Muscle of back (tissue), 11 donors: ENCODE data around the gene FRMD4A. TPM values are rescaled to one million over a fixed set of nuclear protein-coding genes. Genes with fewer than 3 reads are reported as not detected.
"Not testable (repeated sequence)": the region's sequence is repeated elsewhere in the genome, so short reads cannot be mapped to it uniquely, and the experiment has no call there.

ENCODE experiments used
- DNase-seq, 3 donors: peaks; one replicate each; pipeline versions ENCODE4 v3.0.0 to v3.0.0-alpha.2; 2013
- polyA plus RNA-seq, 10 donors: library from polyadenylated mRNA; unstranded; fragments of 120-200 nt; gene quantifications; one replicate each; pipeline ENCODE4 v1.2.1, GENCODE V29; 2013; ENCODE audit not compliant: insufficient read length in 10 of 10

FRMD4A gene
- polyA plus RNA-seq, 10 donors = 35.0 to 51.7 (median 38.3) TPM

DNA sequence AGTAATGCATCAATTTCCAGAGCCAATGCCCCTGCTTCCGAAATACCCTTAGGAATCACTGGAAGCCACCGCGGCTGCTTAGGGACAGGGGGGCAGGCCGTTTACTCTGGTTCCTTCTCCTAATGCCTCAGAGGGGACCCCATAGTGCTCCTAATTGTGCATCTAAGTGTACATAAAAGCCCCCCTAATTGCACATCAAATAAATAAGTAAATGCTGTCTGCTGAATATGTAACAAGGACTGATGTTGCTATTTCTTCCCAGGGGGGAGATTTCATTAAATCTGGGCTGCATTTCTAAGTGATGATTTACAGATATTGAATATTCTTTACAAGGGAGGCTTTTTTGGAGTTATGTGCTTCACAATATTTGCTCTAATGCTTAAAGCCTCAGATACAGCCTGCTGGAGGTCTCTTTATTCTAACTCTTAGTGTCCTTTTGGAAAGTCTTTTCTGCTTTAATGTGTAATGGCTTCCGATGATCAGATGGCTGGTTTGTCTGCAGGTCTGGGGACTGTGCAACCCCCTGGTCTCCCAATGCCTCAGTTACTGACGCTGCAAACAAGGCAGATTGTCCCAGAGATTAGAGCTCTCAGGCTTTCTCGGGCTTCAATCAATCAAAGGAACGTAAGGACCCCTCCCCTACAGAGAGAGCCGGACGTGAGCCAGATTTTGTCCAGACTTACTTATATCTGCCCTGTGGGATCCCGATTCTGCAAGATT lies 601.0 kb downstream of the FRMD4A start:
- no peak for DNase-seq

DNA sequence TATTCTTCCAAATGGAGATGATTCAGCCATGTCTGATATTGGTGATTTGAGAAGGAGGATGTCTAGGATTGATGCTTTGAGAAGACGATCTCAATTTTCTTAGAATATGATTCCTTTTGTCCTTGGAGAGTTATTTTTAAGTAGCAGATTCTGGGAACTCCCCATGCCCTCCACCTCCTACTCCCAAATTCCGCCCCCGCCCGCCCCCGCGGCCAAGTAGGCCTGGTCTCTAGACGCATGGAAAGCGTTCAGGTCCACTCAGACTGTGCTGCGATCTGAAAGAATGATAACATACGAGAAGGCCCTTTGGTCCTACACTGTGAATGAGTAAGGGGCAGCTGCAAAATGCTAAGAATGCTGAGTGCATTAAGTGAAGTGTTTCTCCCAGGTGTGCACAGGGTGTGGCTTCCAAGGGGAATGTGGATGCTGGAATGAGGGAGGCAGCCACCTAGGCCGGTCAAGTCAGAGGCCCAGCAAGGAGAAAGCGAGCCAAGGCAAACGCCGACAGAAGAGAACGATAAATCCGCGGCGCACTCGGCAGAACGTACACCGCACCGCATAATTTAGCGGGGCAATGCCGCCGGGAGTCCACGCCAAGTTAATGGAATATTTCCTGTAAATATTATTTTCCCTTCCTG lies 601.7 kb downstream of the FRMD4A start:
- no peak for DNase-seq

DNA sequence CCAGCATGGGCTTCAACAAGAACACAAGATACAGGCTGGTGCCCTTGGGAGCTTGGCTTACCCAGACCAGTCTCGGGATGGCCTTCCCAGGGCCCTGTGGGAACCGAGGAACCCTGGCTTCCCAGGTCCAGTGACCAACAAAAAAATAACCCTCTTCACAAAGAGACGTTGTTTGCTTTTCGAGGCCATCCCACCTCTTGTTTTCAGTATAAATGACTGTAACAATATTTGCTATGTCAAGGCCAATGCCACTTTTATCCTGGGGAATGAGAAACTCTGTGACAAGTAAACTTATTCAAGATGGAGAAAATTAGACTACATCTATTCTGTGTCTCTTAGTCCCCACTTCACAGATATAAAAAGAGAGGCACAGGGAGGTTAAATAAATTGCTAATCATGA lies 605.1 kb downstream of the FRMD4A start:
- no peak for DNase-seq

DNA sequence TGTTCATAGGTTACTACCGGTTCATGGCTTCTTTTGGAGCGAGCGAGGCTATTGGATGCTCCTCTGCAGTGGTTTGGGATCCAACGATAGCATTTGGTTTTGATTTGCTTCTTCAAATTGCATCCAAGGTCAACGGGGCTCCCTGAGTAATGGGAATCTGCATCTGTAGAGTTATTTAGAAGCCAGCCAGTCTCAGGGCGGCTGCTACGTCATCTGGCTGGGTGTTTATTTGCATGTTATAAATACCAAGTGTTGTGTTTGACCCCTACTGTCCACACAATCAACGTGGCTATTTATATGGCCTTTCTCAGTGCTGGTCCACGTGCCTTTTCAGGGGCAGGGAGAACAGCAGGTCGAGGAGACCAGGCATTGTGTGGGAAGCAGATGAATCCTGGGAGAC lies 606.2 kb downstream of the FRMD4A start:
- DNase-seq = peak; percentile 69 to 93 (median 85)

DNA sequence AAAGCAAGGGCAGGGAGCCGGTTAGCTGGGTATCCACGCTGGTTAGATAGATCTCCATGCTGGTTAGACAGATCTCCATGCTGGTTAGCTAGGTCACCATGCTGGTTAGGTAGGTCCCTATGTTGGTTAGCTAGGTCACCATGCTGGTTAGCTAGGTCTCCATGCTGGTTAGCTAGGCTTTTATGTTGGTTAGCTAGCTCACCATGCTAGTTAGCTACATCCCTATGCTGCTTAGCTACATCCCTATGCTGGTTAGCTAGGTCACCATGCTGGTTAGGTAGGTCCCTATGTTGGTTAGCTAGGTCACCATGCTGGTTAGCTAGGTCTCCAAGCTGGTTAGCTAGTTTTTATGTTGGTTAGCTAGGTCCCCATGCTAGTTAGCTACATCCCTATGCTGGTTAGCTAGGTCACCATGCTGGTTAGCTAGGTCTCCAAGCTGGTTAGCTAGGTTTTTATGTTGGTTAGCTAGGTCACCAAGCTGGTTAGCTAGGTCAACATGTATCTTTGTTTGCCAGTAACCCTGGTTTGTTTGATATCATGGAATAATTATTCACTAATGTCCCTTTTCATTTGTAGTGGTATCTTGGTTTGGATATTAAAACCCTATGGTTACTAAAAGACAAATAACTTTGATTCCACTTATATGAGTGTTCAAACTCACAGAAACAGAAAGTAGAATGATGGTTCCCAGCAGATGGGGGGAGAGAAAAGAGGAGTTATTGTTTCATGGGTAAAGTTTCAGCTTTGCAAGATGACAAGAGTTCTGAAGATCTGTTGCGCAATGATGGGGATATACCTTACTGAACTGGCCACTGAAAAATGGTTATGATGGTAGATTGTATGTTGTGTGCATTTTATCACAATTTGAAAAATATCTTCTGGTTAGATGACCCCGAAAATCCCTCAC lies 607.7 kb downstream of the FRMD4A start:
- no peak for DNase-seq

DNA sequence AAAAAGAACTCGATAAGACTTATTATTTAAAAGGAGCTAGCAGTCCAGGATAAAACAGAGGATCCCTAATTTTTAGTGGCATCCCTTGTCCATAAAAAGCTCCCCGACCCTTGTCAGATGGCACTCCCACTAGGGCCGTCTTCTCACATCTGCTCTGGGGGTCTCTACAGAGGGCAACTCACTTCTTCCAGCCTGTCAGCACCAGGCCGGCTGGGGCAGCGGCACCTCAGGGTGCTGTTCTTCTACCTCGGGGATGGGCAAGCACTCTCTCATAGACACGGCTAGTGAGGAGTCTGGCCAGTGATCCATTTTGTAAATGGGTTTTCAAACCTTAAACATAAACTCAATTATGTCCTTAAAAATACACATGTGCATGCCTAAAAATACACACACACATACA lies 609.2 kb downstream of the FRMD4A start:
- DNase-seq = no peak

DNA sequence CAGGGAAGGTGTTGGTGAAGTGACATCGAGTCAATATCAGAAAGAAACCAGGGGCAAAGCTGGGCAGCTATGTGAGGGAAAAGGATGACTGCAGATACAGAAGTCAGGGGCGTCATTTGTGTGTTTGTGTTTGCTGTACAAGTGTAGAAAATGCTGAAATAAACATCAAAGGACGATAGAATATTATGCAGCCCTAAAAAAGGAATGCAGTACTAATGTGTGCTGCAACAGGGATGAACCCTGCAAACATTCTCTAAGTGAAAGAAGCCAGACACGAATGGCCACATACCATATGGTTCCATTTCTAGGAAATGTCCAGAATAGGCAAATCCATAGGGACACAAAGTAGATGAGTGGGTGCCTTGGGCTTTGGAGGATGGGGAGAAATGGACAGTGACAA lies 610.0 kb downstream of the FRMD4A start:
- DNase-seq = no peak

DNA sequence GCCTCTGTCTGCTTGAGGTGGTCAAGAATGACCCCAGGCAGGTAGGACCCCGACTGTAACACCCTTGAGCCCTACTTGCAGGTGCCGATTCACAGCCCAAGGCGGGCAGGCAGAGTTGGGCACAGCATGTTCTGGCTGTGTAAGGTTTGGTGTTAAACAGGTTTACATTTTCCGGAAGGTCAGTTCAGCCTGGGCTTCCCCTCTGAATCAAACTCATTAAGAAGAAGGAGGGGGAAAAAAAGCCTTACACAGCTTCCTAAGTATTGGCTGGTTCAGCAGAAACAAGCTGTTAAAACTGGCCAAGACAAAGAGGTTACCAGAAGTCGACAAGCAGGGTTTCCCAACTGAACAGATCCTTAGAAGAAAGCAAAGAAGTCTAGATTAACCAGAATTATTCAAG lies 611.3 kb downstream of the FRMD4A start:
- DNase-seq = peak in 1 of 3 donors; percentile 47

DNA sequence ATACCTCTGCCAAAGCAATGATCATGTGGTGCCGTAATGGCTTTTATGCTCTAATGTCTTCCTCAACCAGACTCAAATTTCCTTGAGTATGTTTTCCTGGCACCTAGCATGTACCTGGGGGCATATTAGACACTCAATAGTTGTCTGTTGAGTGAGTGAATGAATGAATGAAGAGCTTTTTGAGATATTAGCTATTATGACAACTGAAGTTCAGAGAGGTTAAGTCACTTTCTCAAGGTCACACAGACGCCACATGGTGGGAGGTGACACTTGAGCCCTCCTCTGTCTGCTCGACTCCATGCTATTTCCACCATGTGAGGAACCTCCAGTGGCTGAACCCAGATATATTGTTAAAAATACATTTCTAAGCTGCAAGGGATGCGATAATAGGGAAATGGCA lies 611.9 kb downstream of the FRMD4A start:
- DNase-seq = no peak

DNA sequence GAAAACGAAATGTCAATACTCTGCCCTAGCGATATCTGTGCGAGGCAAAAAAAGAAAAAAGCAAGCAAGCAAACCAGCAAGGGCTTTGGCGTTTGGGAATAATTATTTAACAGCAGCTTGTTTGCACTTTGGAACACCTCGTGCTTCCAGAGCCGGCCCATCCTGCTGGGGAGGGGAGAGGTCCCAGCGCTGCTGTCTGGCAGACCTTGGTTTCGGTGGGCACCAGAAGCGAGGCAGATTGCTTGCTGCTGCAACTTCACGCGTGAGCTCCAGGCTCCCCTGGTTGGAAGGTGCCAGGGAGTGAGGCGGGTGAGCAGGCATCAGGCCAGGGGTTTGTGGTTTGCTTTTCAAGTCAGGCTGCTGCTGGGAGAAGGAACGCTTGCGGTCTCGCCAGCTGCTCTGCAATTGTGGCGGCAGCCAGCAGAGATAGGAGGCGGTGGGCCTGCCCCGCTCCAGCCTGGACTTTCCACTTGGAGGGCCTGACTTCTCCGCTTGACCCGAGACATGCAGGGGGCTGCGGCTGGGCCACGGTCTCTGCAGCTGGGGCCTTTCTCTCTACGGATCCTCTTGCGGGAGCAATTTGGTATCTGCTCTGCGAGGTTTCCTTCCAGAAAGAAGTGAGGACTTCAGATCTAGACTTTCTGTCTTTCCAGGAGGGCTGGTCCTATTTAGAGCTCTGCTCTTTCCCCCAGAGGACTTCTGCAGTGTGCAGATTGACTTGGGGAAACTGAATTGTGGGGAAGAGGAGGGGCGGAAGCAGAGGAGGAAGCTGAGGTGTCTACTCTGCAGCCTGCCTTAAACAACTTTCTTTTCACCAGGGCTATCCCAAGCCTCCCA lies 612.6 kb downstream of the FRMD4A start:
- peak; percentile 81 to 95 (median 82) for DNase-seq

DNA sequence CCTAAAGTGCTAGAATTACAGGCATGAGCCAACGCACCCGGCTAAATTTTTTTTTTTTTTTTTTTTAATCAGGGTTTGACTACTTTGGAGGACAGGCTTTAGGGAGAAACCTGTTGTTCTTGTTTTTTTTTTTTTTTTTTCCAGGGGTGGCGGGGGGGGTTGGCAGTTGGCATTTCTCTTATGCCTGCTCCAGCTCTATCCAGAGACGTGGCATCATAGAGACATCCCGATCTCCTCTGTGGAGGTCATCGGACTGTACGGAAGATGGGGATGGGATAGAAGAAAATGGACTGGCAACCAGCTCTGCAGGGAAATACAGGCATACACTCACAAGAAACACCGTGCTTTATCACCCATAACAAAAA lies 613.2 kb downstream of the FRMD4A start:
- DNase-seq = no peak

DNA sequence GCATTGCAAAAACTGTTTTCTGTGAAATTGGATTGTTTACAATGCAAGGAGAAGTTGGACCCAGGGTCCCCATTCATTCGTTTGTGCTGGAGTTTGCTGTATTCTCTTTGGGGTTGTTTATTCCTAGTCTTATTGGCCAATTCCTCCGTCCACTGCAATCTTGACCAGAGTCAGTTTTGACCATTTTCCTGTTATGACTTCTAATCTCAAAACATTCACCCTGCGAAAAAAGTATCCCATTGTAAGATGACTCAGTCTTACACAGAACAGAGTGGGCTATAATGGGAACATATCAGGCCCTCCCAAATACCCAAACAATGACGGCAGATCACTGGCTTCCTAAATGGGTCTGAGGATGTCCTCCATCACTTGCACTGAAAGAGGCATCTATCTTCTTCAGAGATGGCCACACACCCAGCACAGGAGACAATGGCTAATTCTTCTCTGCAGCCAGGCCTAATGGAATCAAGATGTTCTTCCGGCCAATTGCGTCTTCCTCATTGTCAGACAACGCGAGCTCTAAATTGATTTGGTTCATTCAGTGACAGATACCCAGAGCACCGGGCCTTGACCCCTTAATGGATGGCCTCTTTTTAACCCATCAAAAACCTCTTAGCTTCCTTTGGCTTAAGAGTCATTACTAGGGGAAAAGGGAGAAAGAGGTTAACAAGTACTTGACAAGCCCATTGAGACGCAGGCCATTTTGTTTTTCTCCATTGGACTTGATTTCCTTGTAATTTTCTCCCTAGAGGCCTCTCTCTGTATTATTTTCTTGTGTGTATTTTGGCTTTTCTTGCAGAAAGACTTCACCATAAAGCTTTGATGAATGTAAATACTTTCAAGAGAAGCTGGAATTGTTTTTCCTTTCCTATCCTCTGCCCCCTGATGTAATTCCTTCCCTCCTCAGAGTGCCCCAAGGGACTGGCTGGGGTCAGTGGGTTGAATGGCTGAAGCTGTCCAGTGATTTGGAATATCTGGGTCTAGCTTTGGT lies 614.3 kb downstream of the FRMD4A start:
- peak in 2 of 3 donors; percentile 58 to 60 for DNase-seq

DNA sequence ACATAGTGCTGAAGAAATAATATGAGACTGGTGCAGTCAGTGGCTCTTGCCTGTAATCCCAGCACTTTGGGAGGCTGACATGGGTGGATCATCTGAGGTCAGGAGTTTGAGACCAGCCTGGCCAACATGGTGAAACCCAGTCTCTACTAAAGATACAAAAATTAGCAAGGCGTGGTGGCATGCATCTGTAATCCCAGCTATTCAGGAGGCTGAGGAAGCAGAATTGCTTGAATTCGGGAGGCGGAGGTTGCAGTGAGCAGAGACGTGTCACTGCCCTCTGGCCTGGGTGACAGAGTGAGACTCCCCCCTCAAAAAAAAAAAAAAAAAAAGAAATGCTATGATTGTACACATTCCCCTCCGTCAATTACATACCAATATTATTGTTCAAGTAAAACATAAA lies 615.1 kb downstream of the FRMD4A start:
- not testable (repeated sequence) for DNase-seq

DNA sequence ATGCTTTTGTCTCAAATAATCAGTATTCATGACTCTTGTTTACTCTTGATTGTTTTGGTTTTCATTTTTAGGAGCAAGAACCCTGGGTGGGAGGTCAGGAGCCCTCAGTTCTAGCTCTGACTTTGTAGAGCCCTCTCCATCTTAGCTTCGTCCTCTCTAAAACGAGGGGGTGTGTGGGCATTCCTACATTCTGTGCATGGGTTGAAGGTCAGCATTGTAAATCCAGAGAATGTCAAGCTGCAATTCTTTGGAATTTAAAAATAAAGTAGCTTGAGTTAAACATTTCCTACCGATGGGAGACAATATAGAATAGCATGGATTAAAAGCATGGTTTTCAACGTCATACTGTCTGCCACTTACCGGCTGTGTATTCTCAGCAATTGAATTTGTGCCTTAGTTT lies 615.6 kb downstream of the FRMD4A start:
- DNase-seq = no peak

DNA sequence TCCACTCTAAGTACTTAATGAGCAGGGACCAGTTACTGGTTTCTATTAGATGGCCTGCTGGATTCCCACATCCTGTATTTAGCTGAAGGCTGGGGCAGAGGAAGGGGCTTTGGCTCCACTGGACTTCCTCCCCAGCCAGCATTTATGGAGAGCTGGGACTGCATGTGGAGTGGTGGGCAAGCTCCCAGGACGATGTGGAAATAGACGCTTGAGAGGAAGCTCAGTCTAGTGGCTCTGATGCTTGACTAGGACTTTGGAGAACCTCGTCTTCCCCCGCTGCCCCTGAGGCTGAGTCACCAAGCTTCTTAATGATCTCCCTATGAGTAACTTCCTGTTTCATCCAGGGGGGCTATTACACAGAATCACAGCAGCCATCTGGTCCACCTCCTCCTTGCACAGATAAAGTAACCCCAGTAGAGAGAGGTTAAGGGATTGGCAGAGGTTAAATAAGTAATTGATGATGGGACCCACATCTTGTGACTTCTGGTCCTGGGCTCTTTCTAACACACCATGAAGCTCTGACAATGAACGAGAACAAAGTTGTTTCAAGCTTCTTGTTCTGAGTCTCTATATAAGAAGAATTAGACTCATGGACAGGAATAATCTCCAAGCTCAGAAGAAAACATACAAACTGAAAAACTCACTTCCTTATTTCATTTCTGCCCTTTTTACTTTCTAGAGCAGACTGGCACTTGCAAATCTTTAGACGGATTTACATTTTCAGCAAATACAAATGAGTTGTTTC lies 617.7 kb downstream of the FRMD4A start:
- DNase-seq = peak in 2 of 3 donors; percentile 61 to 93

DNA sequence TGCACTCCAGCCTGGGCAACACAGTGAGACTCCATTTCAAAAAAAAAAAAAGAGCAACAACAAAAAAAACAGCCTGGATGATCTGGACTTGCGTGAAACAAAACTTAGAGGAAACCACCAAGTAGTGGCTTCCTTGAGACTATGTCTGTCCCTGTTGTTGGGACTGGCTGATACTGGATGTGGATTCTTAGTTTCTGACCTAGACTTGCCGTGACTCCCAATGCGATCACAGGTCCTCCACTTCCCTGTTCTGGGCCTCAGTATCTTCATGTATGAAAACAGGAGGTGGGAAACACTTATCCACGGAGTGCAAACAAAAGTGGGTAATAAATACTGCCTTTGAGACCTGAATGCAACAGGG lies 618.3 kb downstream of the FRMD4A start:
- no peak for DNase-seq

DNA sequence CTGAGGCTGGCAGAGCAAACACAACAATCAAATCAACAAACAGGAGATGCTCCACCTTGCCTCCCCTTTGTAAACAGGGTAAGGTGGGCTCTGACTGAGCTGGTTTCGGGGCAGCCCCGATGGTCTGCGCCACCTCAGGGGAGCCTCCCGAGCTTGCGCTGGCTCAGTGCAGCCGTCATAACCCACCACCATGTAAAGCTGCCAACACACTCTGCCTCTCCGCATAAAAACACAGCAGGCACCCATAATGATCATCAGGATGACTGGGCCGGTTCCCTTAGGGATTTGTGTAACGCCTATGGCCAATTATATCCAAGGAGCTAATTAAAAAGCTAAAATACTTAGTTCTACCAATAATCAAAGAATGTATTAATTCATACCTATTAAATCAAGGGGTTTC lies 619.4 kb downstream of the FRMD4A start:
- no peak for DNase-seq

DNA sequence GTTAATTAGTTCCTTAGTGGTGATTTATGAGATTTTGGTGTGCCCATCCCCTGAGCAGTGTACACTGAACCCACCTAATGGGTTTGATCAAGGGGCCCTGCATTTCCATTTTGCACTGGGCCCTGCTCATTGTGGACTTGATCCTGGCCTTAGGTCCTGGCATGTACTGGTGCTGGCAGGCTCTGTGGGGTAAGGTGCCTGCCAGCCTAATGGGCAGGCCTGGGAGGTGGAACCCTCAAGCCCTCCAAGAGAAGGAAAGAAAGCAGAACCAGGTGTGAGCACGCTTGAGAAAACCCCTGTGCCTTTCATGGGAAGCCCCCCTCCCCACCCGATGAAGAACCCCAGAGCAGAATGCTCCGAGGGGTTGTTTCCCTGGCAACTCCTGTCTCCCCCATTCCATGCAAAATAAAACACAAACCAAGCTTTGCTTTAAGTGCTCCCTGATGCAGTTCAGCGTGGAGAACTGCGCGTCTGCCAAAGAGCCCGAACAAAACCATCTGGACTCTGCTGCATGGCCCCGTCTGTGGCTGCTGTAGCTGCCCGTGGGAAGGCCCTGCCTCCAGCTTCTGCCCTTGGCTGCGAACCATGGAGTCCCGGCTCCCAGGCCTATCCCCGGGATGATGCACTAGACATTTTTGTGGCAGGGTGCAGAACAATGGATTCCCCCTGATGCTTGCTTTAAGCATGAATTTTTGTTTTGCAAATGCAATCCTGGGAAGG lies 620.6 kb downstream of the FRMD4A start:
- peak in 1 of 3 donors; percentile 70 for DNase-seq
